ENCODE data around the gene CCDC91.

- TF ChIP-seq CREB5 (CRISPR knock-in tag; IDR thresholded peaks at IDR 0.05; ENCODE audit: low read depth) (no peak), ZNF565 (CRISPR knock-in tag; conservative IDR thresholded peaks at IDR 0.05; ENCODE audit: low read depth) (no peak), SNAI2 (CRISPR knock-in tag; IDR thresholded peaks at IDR 0.05) (no peak), PATZ1 (CRISPR knock-in tag; IDR thresholded peaks at IDR 0.05; ENCODE audit: borderline replicate concordance) (no peak), GLIS3 (CRISPR knock-in tag; IDR thresholded peaks at IDR 0.05) (no peak), TSHZ2 (CRISPR knock-in tag; IDR thresholded peaks at IDR 0.05) (no peak), OSR1 (CRISPR knock-in tag; IDR thresholded peaks at IDR 0.05) (no peak), ZFP30 (CRISPR knock-in tag; IDR thresholded peaks at IDR 0.05) (no peak), POU6F1 (CRISPR knock-in tag; IDR thresholded peaks at IDR 0.05; ENCODE audit: borderline replicate concordance, low read depth) (no peak), RARB (CRISPR knock-in tag; IDR thresholded peaks at IDR 0.05) (no peak), CSDC2 (CRISPR knock-in tag; IDR thresholded peaks at IDR 0.05) (no peak), ARNTL (CRISPR knock-in tag; IDR thresholded peaks at IDR 0.05; ENCODE audit: borderline replicate concordance, low read depth) (no peak), ZFP3 (CRISPR knock-in tag; IDR thresholded peaks at IDR 0.05) (no peak), TCF4 (CRISPR knock-in tag; IDR thresholded peaks at IDR 0.05; ENCODE audit: borderline replicate concordance) (no peak)
Measured at GRCh38 chr12:28243310-28243633, 53.0 kb downstream of the CCDC91 start.

Data from SK-N-SH treated with all-trans-retinoic acid at 6 μM for 48 hours (cell line).